GM21576 (cell line): Measurements from ENCODE around the gene RANBP9.

Experiments used
- ATAC-seq: cut with Tn5 transposase; IDR thresholded peaks from one replicate; pipeline ENCODE4 v1.9.1; 2021; ENCODE audit warnings: mild to moderate bottlenecking, moderate library complexity; ENCODE audit not compliant: unreplicated experiment

Gene RANBP9

GRCh38 chr6:13679996-13680395 lies 31.6 kb downstream of the RANBP9 start:
- no peak for ATAC-seq

DNA sequence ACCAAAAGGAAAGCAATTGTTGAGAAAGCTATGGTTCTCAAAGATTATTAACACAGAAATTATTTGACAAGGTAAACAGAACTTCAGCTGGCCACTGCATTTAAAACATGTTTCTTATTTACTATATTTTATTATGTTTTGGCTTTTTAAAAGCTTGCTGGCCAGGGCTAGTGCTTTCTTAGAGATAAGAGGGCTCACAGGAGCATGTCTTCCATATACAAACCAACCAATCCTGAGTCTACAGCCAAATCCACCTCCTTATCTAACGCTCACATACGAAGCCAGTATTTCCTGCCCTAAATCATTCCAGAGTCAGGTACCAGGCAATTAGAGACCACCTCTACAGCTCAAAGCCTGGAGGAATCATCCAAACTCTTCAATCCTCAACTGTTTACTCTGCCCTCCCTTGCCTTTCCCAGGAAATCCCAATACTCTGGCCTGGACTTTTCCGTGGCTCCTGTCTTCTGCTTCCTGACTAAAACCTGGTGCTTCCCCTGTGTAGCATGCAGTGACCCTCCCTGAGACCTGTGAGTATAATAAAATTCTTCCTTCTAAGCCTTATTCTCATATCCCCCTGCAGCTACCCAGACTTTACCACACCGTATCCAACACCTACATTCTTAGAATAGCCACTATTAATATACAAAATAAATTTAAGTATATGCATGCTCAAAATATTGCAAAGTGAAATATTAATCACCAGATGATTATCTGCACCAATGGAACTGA lies 33.2 kb downstream of the RANBP9 start:
- no peak for ATAC-seq

DNA sequence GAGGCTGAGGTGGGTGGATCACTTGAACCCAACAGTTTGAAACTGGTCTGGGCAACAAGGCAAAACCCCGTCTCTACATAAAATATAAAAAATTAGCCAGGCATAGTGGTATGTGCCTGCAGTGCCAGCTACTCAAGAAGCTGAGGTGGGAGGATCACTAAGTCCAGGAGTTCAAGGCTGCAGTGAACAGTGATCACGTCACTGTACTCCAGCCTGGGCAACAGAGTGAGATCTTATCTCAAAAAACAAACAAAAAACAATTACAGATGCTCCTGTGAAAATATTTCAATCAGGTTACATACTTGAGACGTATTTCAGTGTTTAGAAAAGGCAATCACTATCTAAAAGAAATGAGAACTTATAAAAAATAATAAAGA lies 33.8 kb downstream of the RANBP9 start:
- no peak for ATAC-seq

GRCh38 chr6:13676551-13677156 lies 35.0 kb downstream of the RANBP9 start:
- no peak for ATAC-seq

- ATAC-seq = no peak
Measured at GRCh38 chr6:13674533-13675190, 37.0 kb downstream of the RANBP9 start.

GRCh38 chr6:13673825-13674444 lies 37.7 kb downstream of the RANBP9 start:
- no peak for ATAC-seq

GRCh38 chr6:13673368-13673767 lies 38.3 kb downstream of the RANBP9 start:
- ATAC-seq = no peak

- no peak for ATAC-seq
Measured at GRCh38 chr6:13672904-13673303, 38.7 kb downstream of the RANBP9 start.

- no peak for ATAC-seq
Measured at GRCh38 chr6:13671548-13672127, 40.0 kb downstream of the RANBP9 start.

GRCh38 chr6:13669476-13669875 lies 42.2 kb downstream of the RANBP9 start:
- ATAC-seq = no peak

DNA sequence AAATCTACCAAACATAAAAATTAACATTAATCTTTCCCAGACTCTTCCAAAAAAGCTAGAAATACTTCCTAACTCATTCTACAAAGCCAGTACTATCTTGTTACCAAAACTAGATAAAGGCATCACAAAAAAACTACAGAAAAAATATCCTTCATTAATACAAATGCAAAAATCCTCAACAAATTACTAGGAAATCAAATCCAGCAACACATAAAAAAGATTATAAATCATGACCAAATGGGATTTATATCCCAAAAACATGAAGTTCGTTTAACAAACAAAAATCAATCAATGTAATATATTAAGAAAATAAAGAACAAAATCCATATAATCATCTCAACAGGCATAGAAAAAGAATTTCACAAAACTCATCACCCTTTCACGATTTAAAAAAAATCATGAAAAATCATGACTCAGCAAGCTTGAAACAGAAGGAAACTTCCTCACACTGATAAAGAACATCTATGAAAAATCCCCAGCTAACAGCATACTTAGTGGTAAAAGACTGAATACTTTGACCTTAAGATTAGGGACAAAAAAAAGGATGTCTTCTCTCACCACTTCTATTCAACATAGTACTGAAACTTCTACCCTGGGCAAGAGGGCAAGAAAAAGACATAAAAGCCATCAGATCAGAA lies 43.2 kb downstream of the RANBP9 start:
- ATAC-seq = peak; percentile 58

GRCh38 chr6:13667655-13668054 lies 44.0 kb downstream of the RANBP9 start:
- no peak for ATAC-seq

GRCh38 chr6:13666194-13667105 lies 45.2 kb downstream of the RANBP9 start:
- ATAC-seq = no peak

- no peak for ATAC-seq
Measured at GRCh38 chr6:13664703-13665352, 46.8 kb downstream of the RANBP9 start.

DNA sequence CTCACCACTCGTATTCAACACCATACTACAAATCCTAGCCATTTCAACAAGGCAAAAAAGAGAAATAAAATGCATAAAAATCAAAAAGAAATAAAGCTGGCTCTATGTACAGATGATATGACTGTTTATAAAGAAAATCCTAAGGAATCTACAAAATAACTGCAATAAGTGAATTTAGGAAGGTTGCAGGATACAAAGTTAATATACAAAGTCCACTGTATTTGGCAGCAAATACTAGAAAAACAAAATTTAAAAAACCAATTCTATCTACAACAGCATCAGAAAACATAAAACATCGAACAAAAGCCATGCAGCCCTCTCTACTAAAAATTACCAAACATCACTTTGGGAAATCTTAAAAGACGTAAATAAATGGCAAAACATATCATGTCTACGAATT lies 47.6 kb downstream of the RANBP9 start:
- ATAC-seq = no peak

DNA sequence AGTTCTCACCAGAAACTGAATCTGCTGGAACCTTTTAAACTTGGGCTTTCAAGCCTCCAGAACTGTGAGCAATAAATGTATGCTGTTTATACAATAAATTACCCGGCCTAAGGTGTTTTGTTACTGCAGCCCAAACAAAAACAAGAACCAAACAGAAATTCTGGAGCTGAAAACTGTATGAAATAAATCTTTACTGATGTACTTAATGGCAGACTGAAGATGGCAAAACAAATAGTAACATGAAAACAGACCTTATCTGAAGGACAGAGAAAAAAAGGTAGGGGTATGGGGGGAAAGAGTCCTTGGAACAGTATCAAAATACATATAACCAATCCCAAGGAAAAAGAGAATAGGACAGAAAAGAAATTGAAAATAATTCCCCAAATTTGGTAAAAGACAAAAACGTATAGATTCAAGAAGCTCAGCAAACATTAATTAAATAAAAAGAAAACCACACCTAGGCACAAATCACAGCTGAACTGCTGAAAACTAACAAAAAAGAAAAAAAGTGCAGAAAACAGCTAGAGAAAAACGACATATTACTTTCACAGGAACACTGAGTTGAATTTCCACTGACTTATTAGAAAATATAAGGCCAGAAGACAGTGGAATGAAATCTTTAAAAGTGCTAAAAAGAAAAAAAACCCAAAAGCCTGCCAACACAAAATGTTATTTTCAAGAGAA lies 48.8 kb downstream of the RANBP9 start:
- no peak for ATAC-seq

- ATAC-seq = no peak
Measured at GRCh38 chr6:13661647-13662046, 50.0 kb downstream of the RANBP9 start.

- ATAC-seq = no peak
Measured at GRCh38 chr6:13660893-13661292, 50.7 kb downstream of the RANBP9 start.

DNA sequence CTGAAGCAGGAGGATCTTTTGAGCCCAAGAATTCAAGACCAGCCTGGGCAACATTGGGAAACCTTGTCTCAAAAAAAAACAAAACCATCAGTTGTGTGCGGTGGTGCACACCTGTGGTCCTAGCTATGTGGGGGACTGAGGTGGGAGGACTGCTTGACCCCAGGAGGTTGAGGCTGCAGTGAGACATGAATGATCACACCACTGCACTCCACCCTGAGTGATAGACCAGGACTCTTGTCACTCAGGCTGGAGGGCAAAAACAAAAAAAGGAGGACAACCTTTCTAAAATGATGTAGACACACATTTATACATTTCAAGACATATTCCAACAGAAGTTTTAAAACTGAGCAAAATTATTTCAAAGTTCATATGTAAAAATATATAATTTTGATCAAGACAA lies 51.4 kb downstream of the RANBP9 start:
- ATAC-seq = no peak
